Endothelial cell (in vitro differentiated cells): ENCODE results near the gene TTC33. TPM values are rescaled to one million over a fixed set of nuclear protein-coding genes. Genes with fewer than 3 reads are reported as not detected.
"Not testable (repeated sequence)": the region's sequence is repeated elsewhere in the genome, so short reads cannot be mapped to it uniquely, and the experiment has no call there.

ENCODE experiments used
- DNase-seq: peaks from one replicate; pipeline ENCODE4 v3.0.0; 2021; ENCODE audit warnings: low spot score
- H3K27ac Mint-ChIP-seq: one replicate; pipeline ENCODE4 v1.8.0; 2021; ENCODE audit warnings: mixed read lengths, inconsistent platforms; ENCODE audit not compliant: unreplicated experiment
- H3K27me3 Mint-ChIP-seq: one replicate; pipeline ENCODE4 v1.8.0; 2021; ENCODE audit warnings: mild to moderate bottlenecking, moderate library complexity, mixed read lengths, inconsistent platforms; ENCODE audit not compliant: unreplicated experiment
- H3K36me3 Mint-ChIP-seq: one replicate; pipeline ENCODE4 v1.8.0; 2021; ENCODE audit warnings: mild to moderate bottlenecking, low read depth, mixed read lengths, inconsistent platforms; ENCODE audit not compliant: unreplicated experiment
- H3K4me1 Mint-ChIP-seq: one replicate; pipeline ENCODE4 v1.8.0; 2021; ENCODE audit warnings: mild to moderate bottlenecking, mixed read lengths, inconsistent platforms; ENCODE audit not compliant: unreplicated experiment
- H3K4me3 Mint-ChIP-seq: one replicate; pipeline ENCODE4 v1.8.0; 2021; ENCODE audit warnings: mild to moderate bottlenecking, mixed read lengths, inconsistent platforms; ENCODE audit not compliant: unreplicated experiment
- H3K9me3 Mint-ChIP-seq: one replicate; pipeline ENCODE4 v1.8.0; 2021; ENCODE audit warnings: mixed read lengths, inconsistent platforms; ENCODE audit not compliant: unreplicated experiment
- total RNA-seq: library from RNA; stranded (reverse); fragmentation: NEBNext Ultra II Directional; extraction: Animal tissue kit (Norgen Biotek cat#: 25700); gene quantifications from one replicate; pipeline ENCODE4 v1.2.1, GENCODE V29; 2021; ENCODE audit not compliant: unreplicated experiment
- TF ChIP-seq, protein P1 (sequence below): fragments of 200-600 bp; sonication (generic); IDR thresholded peaks from one replicate; pipeline ENCODE4 v1.5.0; 2021; ENCODE audit warnings: antibody characterized with exemption; ENCODE audit not compliant: unreplicated experiment

Gene TTC33
- total RNA-seq, 1 donor from 2014 or later = 8.6 TPM

DNA sequence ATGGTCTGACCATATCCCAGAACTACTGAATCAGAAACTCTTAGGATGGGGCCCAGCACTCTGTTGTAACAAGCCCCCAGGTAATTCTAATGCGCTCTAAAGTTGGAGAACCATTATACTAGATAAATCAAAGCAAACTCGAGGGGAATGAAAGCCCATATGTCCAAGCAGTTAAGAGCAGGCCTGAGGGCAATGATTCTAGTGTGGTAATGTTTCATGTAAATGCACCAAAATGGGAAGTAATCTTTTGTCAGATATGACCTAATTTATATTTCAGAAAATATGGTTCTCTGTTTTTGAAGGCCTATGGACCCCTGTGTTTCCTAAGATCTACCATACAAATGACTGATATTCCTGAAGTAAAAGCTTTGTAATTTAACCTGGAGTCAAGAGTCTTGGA lies 184.0 kb downstream of the TTC33 start:
- no peaks in the 10 kb centered on the region for H3K36me3 Mint-ChIP-seq
- peaks cover 2% of the 10 kb centered on the region for H3K27me3 Mint-ChIP-seq
- H3K9me3 Mint-ChIP-seq = no peaks in the 10 kb centered on the region
- H3K4me3 Mint-ChIP-seq = no peak overlapping the region
- no peak for DNase-seq
- TF ChIP-seq, protein P1, sequence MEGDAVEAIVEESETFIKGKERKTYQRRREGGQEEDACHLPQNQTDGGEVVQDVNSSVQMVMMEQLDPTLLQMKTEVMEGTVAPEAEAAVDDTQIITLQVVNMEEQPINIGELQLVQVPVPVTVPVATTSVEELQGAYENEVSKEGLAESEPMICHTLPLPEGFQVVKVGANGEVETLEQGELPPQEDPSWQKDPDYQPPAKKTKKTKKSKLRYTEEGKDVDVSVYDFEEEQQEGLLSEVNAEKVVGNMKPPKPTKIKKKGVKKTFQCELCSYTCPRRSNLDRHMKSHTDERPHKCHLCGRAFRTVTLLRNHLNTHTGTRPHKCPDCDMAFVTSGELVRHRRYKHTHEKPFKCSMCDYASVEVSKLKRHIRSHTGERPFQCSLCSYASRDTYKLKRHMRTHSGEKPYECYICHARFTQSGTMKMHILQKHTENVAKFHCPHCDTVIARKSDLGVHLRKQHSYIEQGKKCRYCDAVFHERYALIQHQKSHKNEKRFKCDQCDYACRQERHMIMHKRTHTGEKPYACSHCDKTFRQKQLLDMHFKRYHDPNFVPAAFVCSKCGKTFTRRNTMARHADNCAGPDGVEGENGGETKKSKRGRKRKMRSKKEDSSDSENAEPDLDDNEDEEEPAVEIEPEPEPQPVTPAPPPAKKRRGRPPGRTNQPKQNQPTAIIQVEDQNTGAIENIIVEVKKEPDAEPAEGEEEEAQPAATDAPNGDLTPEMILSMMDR = no peak
- H3K4me1 Mint-ChIP-seq = no peaks in the 10 kb centered on the region
- H3K27ac Mint-ChIP-seq = no peak overlapping the region

DNA sequence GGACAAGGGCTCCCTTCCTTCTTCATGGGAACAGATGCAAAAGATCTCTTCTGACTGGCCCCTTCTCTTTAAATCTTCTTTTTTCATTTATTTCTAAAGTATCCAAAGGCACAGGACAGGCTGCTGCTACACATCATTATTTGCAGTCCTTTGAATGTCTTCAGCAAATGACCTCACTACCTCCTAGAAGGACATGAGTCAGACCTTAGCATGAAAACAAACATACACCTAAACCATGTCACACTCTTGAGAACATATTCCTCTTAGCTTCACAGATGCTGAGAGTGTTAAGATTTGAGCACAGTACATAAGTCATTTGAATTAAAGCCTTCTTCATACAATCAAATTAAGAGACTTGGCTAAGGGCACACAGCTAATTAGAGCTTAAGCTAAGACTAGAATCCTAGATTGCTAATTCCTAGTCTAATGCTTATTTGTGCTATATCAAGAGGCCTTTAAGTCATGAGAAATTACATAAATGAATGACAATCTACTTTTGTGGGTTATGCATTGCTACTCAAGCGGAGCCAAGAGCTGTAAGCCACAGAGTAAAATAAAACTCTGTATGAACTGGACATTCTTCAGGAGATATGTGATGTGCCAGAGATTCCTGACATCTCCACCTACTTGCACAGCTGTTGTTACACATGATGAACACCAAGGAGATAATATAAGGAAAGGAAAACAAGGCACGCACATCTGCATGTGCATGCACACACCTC lies 185.2 kb downstream of the TTC33 start:
- no peak for DNase-seq
- Mint-ChIP-seq H3K9me3 (no peaks in the 10 kb centered on the region), H3K27me3 (peaks cover 3% of the 10 kb centered on the region), H3K36me3 (no peaks in the 10 kb centered on the region), H3K27ac (no peak overlapping the region), H3K4me1 (no peaks in the 10 kb centered on the region), H3K4me3 (no peak overlapping the region)
- TF ChIP-seq, protein P1 = no peak

DNA sequence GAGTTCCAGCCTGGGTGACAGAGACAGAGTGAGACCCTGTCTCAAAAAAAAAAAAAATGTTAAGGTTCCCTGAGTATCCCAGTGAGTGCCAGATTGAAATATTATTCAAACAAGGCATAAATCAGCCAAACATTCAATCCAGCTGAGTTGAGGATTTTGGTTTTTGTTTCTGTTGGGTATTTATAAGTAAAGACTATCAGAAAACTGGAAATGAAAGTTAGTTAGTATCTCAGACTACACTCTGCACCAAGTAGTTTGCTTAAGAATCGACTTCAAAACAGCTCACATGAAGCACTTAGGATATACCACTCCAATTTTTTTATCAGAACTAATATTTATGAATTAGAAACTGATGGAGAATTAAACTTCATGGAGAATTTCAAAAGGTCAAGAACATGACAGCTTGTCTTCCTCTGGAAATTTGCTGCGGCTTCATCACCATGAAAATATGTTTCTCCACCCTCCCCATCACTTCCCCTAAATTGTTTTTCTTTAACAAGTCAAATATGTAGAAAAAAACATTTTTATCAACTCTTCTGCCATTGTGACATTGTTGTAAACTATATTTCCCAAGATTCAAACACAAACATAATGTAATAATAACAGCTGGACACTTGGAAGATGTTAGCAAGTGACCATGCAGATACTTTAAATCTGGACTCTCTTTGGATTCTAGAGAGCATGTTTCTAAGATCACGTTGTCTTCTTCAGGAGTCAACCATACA lies 186.1 kb downstream of the TTC33 start:
- Mint-ChIP-seq H3K4me1 (no peaks in the 10 kb centered on the region), H3K4me3 (no peak overlapping the region), H3K27me3 (peaks cover 3% of the 10 kb centered on the region), H3K36me3 (no peaks in the 10 kb centered on the region), H3K27ac (no peak overlapping the region), H3K9me3 (no peaks in the 10 kb centered on the region)
- no peak for DNase-seq
- TF ChIP-seq, protein P1 = no peak

DNA sequence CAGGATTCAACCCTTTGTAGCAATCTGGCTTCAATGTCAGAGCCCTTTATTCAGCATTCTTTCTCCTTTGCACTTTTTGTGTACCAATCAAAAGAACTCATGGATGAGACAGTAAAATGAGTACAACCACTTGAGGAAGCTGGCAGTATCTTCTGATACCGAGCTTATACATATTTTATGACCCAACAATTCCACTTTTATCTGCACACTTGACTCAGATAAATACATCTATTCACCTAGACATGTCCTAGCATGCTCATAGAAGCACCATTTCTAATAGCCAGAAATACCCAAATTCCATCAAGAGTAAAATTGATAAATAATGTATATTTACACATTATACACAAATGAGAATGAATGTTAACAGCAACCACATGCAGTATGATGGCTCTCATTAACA lies 187.2 kb downstream of the TTC33 start:
- peaks cover 3% of the 10 kb centered on the region for H3K27me3 Mint-ChIP-seq
- H3K9me3 Mint-ChIP-seq = no peaks in the 10 kb centered on the region
- DNase-seq = no peak
- no peak overlapping the region for H3K27ac Mint-ChIP-seq
- TF ChIP-seq, protein P1 = no peak
- H3K4me1 Mint-ChIP-seq = peaks cover under 1% of the 10 kb centered on the region
- no peak overlapping the region for H3K4me3 Mint-ChIP-seq
- no peaks in the 10 kb centered on the region for H3K36me3 Mint-ChIP-seq

DNA sequence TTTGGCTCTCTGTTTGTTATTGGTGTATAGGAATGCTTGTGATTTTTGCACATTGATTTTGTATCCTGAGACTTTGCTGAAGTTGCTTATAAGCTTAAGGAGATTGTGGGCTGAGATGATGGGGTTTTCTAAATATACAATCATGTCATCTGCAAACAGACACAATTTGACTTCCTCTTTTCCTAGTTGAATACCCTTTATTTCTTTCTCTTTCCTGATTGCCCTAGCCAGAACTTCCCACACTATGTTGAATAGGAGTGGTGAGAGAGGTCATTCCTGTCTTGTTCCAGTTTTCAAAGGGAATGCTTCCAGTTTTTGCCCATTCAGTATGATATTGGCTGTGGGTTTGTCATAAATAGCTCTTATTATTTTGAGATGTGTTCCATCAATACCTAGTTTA lies 192.6 kb downstream of the TTC33 start:
- H3K27me3 Mint-ChIP-seq, H3K9me3 Mint-ChIP-seq, H3K36me3 Mint-ChIP-seq, H3K4me1 Mint-ChIP-seq, DNase-seq, H3K27ac Mint-ChIP-seq, H3K4me3 Mint-ChIP-seq: not testable (repeated sequence)
